Measurements from ENCODE around the gene GNG14. TPM values are rescaled to one million over a fixed set of nuclear protein-coding genes. Genes with fewer than 3 reads are reported as not detected.
A peak's percentile ranks its signal among the peaks of the same experiment; 100 is the strongest.

Gene GNG14
- total and polyA plus RNA-seq, 10 of the 15 experiments (the other 5 are each of a cell fraction or from before 2014, with no cell fraction given): not detected

DNA sequence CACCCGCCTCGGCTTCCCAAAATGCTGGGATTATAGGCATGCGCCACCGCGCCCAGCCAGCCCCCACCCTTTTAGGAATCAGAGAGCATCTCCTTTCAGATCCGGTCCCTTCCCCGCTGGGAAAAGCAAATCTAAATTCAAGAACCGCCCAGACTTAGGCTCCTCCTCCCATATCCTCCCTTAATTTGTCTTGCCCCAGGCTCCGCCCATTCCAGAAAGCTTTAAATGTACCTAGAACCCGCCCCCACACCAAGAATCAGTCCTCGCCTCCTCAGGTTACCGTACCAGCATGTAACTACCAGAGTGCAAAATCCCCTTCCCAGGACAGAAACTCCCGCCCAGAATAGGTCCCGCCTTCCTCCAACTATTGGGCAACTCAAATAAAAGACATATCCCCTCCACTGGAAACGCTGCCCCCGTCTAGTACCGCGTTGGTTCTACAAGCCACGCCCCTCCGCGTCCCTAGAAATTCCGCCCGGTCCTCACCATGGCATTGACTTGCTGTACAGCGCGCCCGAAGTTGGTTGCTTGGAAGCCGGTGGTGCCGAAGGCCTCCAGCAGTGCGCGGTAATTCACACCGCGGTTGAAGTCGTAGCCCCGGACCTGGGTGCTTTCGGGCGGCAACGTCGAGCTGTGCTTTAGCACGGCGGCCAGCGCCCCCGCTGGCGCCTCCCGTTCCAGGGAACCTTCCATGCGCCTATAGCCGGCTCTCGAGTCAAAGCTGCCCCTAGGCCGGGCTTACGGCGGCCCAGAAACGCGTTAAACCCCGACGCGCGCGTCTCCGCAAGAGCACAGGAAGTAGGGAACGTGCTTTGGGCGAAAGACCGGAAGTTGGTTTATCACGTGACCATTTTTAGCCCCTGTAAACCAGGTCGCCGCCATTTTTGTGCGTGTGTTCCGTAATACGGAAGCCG lies 6.5 kb upstream of the GNG14 start, which contains the start of gene DHPS (continued):
- TF ChIP-seq, protein P1, sequence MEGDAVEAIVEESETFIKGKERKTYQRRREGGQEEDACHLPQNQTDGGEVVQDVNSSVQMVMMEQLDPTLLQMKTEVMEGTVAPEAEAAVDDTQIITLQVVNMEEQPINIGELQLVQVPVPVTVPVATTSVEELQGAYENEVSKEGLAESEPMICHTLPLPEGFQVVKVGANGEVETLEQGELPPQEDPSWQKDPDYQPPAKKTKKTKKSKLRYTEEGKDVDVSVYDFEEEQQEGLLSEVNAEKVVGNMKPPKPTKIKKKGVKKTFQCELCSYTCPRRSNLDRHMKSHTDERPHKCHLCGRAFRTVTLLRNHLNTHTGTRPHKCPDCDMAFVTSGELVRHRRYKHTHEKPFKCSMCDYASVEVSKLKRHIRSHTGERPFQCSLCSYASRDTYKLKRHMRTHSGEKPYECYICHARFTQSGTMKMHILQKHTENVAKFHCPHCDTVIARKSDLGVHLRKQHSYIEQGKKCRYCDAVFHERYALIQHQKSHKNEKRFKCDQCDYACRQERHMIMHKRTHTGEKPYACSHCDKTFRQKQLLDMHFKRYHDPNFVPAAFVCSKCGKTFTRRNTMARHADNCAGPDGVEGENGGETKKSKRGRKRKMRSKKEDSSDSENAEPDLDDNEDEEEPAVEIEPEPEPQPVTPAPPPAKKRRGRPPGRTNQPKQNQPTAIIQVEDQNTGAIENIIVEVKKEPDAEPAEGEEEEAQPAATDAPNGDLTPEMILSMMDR (IDR thresholded peaks at IDR 0.05 in 2 of 3, conservative IDR thresholded peaks at IDR 0.05 in 1 of 3; ENCODE audit: control insufficient read depth in 2 of 3, extremely low read depth in 1 of 3, insufficient read depth in 1 of 3, low read depth in 3 of 3, low read length in 3 of 3): no peak
- TF ChIP-seq, protein P2, sequence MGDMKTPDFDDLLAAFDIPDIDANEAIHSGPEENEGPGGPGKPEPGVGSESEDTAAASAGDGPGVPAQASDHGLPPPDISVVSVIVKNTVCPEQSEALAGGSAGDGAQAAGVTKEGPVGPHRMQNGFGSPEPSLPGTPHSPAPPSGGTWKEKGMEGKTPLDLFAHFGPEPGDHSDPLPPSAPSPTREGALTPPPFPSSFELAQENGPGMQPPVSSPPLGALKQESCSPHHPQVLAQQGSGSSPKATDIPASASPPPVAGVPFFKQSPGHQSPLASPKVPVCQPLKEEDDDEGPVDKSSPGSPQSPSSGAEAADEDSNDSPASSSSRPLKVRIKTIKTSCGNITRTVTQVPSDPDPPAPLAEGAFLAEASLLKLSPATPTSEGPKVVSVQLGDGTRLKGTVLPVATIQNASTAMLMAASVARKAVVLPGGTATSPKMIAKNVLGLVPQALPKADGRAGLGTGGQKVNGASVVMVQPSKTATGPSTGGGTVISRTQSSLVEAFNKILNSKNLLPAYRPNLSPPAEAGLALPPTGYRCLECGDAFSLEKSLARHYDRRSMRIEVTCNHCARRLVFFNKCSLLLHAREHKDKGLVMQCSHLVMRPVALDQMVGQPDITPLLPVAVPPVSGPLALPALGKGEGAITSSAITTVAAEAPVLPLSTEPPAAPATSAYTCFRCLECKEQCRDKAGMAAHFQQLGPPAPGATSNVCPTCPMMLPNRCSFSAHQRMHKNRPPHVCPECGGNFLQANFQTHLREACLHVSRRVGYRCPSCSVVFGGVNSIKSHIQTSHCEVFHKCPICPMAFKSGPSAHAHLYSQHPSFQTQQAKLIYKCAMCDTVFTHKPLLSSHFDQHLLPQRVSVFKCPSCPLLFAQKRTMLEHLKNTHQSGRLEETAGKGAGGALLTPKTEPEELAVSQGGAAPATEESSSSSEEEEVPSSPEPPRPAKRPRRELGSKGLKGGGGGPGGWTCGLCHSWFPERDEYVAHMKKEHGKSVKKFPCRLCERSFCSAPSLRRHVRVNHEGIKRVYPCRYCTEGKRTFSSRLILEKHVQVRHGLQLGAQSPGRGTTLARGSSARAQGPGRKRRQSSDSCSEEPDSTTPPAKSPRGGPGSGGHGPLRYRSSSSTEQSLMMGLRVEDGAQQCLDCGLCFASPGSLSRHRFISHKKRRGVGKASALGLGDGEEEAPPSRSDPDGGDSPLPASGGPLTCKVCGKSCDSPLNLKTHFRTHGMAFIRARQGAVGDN (IDR thresholded peaks at IDR 0.05): no peak
- TF ChIP-seq KLF5 (IDR thresholded peaks at IDR 0.05; ENCODE audit: partially characterized antibody) (peak; percentile 78), POLR2AphosphoS5 (IDR thresholded peaks at IDR 0.05; ENCODE audit: low read length) (peak; percentile 97), ZNF274 (IDR thresholded peaks at IDR 0.05; ENCODE audit: insufficient read depth, insufficient read length) (no peak), SUZ12 (IDR thresholded peaks at IDR 0.05; ENCODE audit: unreplicated experiment) (no peak), EGR1 (IDR thresholded peaks at IDR 0.05; ENCODE audit: borderline replicate concordance in 1 of 2, low read depth in 2 of 2, low read length in 2 of 2) (peak in 1 of 2 experiments; percentile 76; a peak in 2 of 3 replicates), PAX8 (IDR thresholded peaks at IDR 0.05) (no peak), RBBP5 (conservative IDR thresholded peaks at IDR 0.05) (no peak), TCF7 (IDR thresholded peaks at IDR 0.05; ENCODE audit: borderline replicate concordance) (no peak)
- TF ChIP-seq, protein P3, sequence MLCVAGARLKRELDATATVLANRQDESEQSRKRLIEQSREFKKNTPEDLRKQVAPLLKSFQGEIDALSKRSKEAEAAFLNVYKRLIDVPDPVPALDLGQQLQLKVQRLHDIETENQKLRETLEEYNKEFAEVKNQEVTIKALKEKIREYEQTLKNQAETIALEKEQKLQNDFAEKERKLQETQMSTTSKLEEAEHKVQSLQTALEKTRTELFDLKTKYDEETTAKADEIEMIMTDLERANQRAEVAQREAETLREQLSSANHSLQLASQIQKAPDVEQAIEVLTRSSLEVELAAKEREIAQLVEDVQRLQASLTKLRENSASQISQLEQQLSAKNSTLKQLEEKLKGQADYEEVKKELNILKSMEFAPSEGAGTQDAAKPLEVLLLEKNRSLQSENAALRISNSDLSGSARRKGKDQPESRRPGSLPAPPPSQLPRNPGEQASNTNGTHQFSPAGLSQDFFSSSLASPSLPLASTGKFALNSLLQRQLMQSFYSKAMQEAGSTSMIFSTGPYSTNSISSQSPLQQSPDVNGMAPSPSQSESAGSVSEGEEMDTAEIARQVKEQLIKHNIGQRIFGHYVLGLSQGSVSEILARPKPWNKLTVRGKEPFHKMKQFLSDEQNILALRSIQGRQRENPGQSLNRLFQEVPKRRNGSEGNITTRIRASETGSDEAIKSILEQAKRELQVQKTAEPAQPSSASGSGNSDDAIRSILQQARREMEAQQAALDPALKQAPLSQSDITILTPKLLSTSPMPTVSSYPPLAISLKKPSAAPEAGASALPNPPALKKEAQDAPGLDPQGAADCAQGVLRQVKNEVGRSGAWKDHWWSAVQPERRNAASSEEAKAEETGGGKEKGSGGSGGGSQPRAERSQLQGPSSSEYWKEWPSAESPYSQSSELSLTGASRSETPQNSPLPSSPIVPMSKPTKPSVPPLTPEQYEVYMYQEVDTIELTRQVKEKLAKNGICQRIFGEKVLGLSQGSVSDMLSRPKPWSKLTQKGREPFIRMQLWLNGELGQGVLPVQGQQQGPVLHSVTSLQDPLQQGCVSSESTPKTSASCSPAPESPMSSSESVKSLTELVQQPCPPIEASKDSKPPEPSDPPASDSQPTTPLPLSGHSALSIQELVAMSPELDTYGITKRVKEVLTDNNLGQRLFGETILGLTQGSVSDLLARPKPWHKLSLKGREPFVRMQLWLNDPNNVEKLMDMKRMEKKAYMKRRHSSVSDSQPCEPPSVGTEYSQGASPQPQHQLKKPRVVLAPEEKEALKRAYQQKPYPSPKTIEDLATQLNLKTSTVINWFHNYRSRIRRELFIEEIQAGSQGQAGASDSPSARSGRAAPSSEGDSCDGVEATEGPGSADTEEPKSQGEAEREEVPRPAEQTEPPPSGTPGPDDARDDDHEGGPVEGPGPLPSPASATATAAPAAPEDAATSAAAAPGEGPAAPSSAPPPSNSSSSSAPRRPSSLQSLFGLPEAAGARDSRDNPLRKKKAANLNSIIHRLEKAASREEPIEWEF (IDR thresholded peaks at IDR 0.05; ENCODE audit: insufficient replicate concordance, low read depth, low read length): no peak
- TF ChIP-seq, protein P4, sequence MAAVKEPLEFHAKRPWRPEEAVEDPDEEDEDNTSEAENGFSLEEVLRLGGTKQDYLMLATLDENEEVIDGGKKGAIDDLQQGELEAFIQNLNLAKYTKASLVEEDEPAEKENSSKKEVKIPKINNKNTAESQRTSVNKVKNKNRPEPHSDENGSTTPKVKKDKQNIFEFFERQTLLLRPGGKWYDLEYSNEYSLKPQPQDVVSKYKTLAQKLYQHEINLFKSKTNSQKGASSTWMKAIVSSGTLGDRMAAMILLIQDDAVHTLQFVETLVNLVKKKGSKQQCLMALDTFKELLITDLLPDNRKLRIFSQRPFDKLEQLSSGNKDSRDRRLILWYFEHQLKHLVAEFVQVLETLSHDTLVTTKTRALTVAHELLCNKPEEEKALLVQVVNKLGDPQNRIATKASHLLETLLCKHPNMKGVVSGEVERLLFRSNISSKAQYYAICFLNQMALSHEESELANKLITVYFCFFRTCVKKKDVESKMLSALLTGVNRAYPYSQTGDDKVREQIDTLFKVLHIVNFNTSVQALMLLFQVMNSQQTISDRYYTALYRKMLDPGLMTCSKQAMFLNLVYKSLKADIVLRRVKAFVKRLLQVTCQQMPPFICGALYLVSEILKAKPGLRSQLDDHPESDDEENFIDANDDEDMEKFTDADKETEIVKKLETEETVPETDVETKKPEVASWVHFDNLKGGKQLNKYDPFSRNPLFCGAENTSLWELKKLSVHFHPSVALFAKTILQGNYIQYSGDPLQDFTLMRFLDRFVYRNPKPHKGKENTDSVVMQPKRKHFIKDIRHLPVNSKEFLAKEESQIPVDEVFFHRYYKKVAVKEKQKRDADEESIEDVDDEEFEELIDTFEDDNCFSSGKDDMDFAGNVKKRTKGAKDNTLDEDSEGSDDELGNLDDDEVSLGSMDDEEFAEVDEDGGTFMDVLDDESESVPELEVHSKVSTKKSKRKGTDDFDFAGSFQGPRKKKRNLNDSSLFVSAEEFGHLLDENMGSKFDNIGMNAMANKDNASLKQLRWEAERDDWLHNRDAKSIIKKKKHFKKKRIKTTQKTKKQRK (IDR thresholded peaks at IDR 0.05; ENCODE audit: low read depth, low read length): no peak
